H1 (cell line): ENCODE results near the gene DAB2IP. TPM values are rescaled to one million over a fixed set of nuclear protein-coding genes. Genes with fewer than 3 reads are reported as not detected.
A peak's percentile ranks its signal among the peaks of the same experiment; 100 is the strongest.

ENCODE experiments used
- CTCF ChIA-PET: fragments of 300-600 bp; sonication (Branson Sonifier 250); formaldehyde crosslinking; loops from one replicate; lab custom pipeline; 2021; ENCODE audit not compliant: partially characterized antibody; lab: Charles Lee
- POLR2A ChIA-PET: fragments of 300-600 bp; sonication (Branson Sonifier 250); formaldehyde crosslinking; loops from one replicate; lab custom pipeline; 2021; ENCODE audit warnings: inconsistent platforms; ENCODE audit not compliant: partially characterized antibody; lab: Charles Lee
- DNase-seq, 2 experiments: peaks; one replicate each; pipeline versions ENCODE4 v3.0.0 to v3.0.0-alpha.2; 2010 to 2022; ENCODE audit warnings: low spot score in 2 of 2, low read depth in 1 of 2, mixed read lengths in 1 of 2
- FAIRE-seq: peaks from 2 replicates; lab custom pipeline; 2011; peaks lifted over from hg19 to GRCh38; lab: Jason Lieb, UNC
- H2AFZ ChIP-seq: 2 replicates; pipeline ENCODE4 v1.8.1; 2012; ENCODE audit warnings: low read length, inconsistent platforms
- H2AK5ac ChIP-seq: 2 replicates; pipeline ENCODE4 v1.6.1; 2013; ENCODE audit warnings: low read depth, low read length
- H2BK120ac ChIP-seq: replicated peaks from 2 replicates; pipeline ENCODE3; 2013; ENCODE audit warnings: low read depth, low read length, inconsistent platforms
- H2BK12ac ChIP-seq: 2 replicates; pipeline ENCODE4 v1.6.1; 2013; ENCODE audit warnings: low read depth, low read length
- H2BK15ac ChIP-seq: 2 replicates; pipeline ENCODE4 v1.6.1; 2013; ENCODE audit warnings: low read length
- H2BK20ac ChIP-seq: 2 replicates; pipeline ENCODE4 v1.6.1; 2013; ENCODE audit warnings: low read length
- H2BK5ac ChIP-seq: 2 replicates; pipeline ENCODE4 v1.6.1; 2013; ENCODE audit warnings: low read depth, low read length
- H3K14ac ChIP-seq: 2 replicates; pipeline ENCODE4 v1.6.1; 2013; ENCODE audit warnings: inconsistent platforms; ENCODE audit not compliant: insufficient read length
- H3K18ac ChIP-seq: 2 replicates; pipeline ENCODE4 v1.6.1; 2013; ENCODE audit warnings: low read length; ENCODE audit errors: extremely low read depth
- H3K23ac ChIP-seq: 2 replicates; pipeline ENCODE4 v1.6.1; 2013; ENCODE audit warnings: inconsistent platforms; ENCODE audit not compliant: insufficient read length
- H3K23me2 ChIP-seq: 2 replicates; pipeline ENCODE4 v1.6.1; 2013; ENCODE audit warnings: low read depth, low read length
- H3K27ac ChIP-seq: 2 replicates; pipeline ENCODE4 v1.6.1; 2011; ENCODE audit warnings: low read depth, low read length, inconsistent platforms
- H3K27me3 ChIP-seq, 4 experiments: replicated peaks in 1 of 4; 1 replicate in 1 of 4; 2 replicates in 3 of 4; pipeline versions ENCODE4 v1.6.1 to v1.8.1; 2011 to 2013; ENCODE audit warnings: low read length in 3 of 4, mild to moderate bottlenecking in 3 of 4, inconsistent platforms in 2 of 4, mixed read lengths in 2 of 4, moderate library complexity in 1 of 4; ENCODE audit not compliant: control insufficient read depth in 3 of 4, insufficient read depth in 3 of 4; ENCODE audit errors: extremely low read depth in 1 of 4
- H3K36me3 ChIP-seq, 4 experiments: 2 replicates each; pipeline versions ENCODE4 v1.6.1 to v1.8.1; 2011 to 2013; ENCODE audit warnings: mild to moderate bottlenecking in 4 of 4, low read length in 3 of 4, moderate library complexity in 2 of 4, control low read depth in 1 of 4, inconsistent platforms in 1 of 4; ENCODE audit not compliant: insufficient read depth in 4 of 4, control insufficient read depth in 2 of 4
- H3K4ac ChIP-seq: replicated peaks from 2 replicates; pipeline ENCODE3; 2013; ENCODE audit warnings: low read length, low read depth, mixed read lengths, inconsistent platforms; ENCODE audit not compliant: insufficient read length
- H3K4me1 ChIP-seq, 4 experiments: replicated peaks in 1 of 4; 1 replicate in 1 of 4; 2 replicates in 3 of 4; pipeline versions ENCODE4 v1.6.1 to v1.8.1; 2011 to 2013; ENCODE audit warnings: low read length in 3 of 4, inconsistent platforms in 2 of 4, mixed read lengths in 1 of 4; ENCODE audit not compliant: insufficient read depth in 4 of 4, control insufficient read depth in 3 of 4
- H3K4me2 ChIP-seq, 2 experiments: 2 replicates each; pipeline versions ENCODE4 v1.6.1 to v1.8.1; 2011 to 2013; ENCODE audit warnings: low read depth in 2 of 2, low read length in 2 of 2, control low read depth in 1 of 2, inconsistent platforms in 1 of 2, mild to moderate bottlenecking in 1 of 2; ENCODE audit not compliant: insufficient read depth in 1 of 2
- H3K4me3 ChIP-seq, 4 experiments: fragments of 200-600, 300-600 bp in 1 of 4; sonication (generic), shearing (Covaris generic), sonication (Bioruptor Twin) in 1 of 4; 2 replicates each; pipeline versions ENCODE4 v1.5.1 to v1.8.1; 2011 to 2016; ENCODE audit warnings: low read length in 4 of 4, low read depth in 3 of 4, control low read depth in 2 of 4, inconsistent platforms in 2 of 4, mild to moderate bottlenecking in 2 of 4, mixed read lengths in 1 of 4, moderate library complexity in 1 of 4; ENCODE audit not compliant: insufficient read depth in 2 of 4; ENCODE audit errors: extremely low read depth in 1 of 4
- H3K56ac ChIP-seq: replicated peaks from 2 replicates; pipeline ENCODE3; 2013; ENCODE audit warnings: low read depth, mild to moderate bottlenecking, mixed read lengths, low read length, inconsistent platforms; ENCODE audit not compliant: insufficient read length
- H3K79me1 ChIP-seq: 2 replicates; pipeline ENCODE4 v1.6.1; 2013; ENCODE audit warnings: low read depth, low read length, control low read depth
- H3K79me2 ChIP-seq, 2 experiments: 2 replicates each; pipeline versions ENCODE4 v1.6.1 to v1.8.1; 2012 to 2013; ENCODE audit warnings: low read length in 2 of 2, mild to moderate bottlenecking in 2 of 2, inconsistent platforms in 1 of 2; ENCODE audit not compliant: insufficient read depth in 2 of 2, control insufficient read depth in 1 of 2
- H3K9ac ChIP-seq, 4 experiments: replicated peaks in 1 of 4; 1 replicate in 1 of 4; 2 replicates in 3 of 4; pipeline versions ENCODE4 v1.6.1 to v1.8.1; 2011 to 2013; ENCODE audit warnings: low read depth in 3 of 4, low read length in 3 of 4, control low read depth in 2 of 4, mild to moderate bottlenecking in 2 of 4, moderate library complexity in 2 of 4, inconsistent platforms in 1 of 4; ENCODE audit errors: extremely low read depth in 1 of 4
- H3K9me3 ChIP-seq, 2 experiments: 2 replicates each; pipeline versions ENCODE4 v1.6.1 to v1.8.1; 2012 to 2013; ENCODE audit warnings: mild to moderate bottlenecking in 2 of 2, moderate library complexity in 2 of 2, control low read depth in 1 of 2, inconsistent platforms in 1 of 2, low read depth in 1 of 2, low read length in 1 of 2, mixed read lengths in 1 of 2; ENCODE audit not compliant: insufficient read depth in 2 of 2
- H4K20me1 ChIP-seq, 2 experiments: replicated peaks in 1 of 2; 2 replicates each; pipeline versions ENCODE3 to v1.8.1; 2011 to 2013; ENCODE audit warnings: inconsistent platforms in 2 of 2, low read length in 2 of 2, mild to moderate bottlenecking in 1 of 2; ENCODE audit not compliant: insufficient read depth in 2 of 2, control insufficient read depth in 1 of 2
- H4K5ac ChIP-seq: 2 replicates; pipeline ENCODE4 v1.6.1; 2013; ENCODE audit warnings: low read length, low read depth, mixed read lengths, inconsistent platforms; ENCODE audit not compliant: insufficient read length
- H4K8ac ChIP-seq: 2 replicates; pipeline ENCODE4 v1.8.0; 2013; ENCODE audit warnings: mild to moderate bottlenecking, moderate library complexity, low read length, inconsistent platforms; ENCODE audit not compliant: insufficient read depth; ENCODE audit errors: extremely low read depth
- H4K91ac ChIP-seq: replicated peaks from 2 replicates; pipeline ENCODE3; 2013; ENCODE audit warnings: low read length, mixed read lengths, inconsistent platforms; ENCODE audit not compliant: insufficient read length
- CBX5 ChIP-seq: fragments of 300-800, 300-1000 bp; sonication (generic); IDR thresholded peaks from 2 replicates; pipeline ENCODE4 v1.7.1; 2016; ENCODE audit warnings: antibody characterized with exemption, low read length, low read depth
- CTCF ChIP-seq, 3 experiments: IDR thresholded peaks; 1 replicate in 2 of 3; 2 replicates in 1 of 3; pipeline versions ENCODE4 v1.5.1 to v1.6.1; 2011; ENCODE audit warnings: low read length in 3 of 3, mild to moderate bottlenecking in 3 of 3, inconsistent platforms in 2 of 3, low read depth in 1 of 3, moderate library complexity in 1 of 3; ENCODE audit not compliant: insufficient read depth in 1 of 3; ENCODE audit errors: control extremely low read depth in 1 of 3
- YY1 ChIP-seq: IDR thresholded peaks from 2 replicates; pipeline ENCODE4 v1.6.1; 2011; ENCODE audit warnings: low read depth, mild to moderate bottlenecking, low read length
- WGBS, 2 experiments: shearing (Covaris generic) in 1 of 2; methylation state at CpG; one replicate each; pipeline versions ENCODE4 v1.1.6 to v1.1.7; 2013 to 2015; ENCODE audit warnings: low lambda C conversion rate in 2 of 2, mixed read lengths in 2 of 2, inconsistent platforms in 1 of 2, low coverage in 1 of 2, missing lambda C conversion rate in 1 of 2; ENCODE audit not compliant: insufficient replicate concordance in 2 of 2, insufficient coverage in 1 of 2, insufficient read length in 1 of 2; ENCODE audit errors: extremely low coverage in 1 of 2, missing lambda C conversion rate in 1 of 2; 5-methylcytosine and 5-hydroxymethylcytosine counted together
- polyA plus RNA-seq, 7 experiments: library from polyadenylated mRNA; depleted of rRNA in 3 of 7; stranded (reverse) in 5 of 7; unstranded in 2 of 7; fragments of >200 nt in 5 of 7; fragments of 200-250 nt in 2 of 7; gene quantifications; 1 replicate in 5 of 7; 2 replicates in 1 of 7; 4 replicates in 1 of 7; pipeline versions ENCODE4 v1.2.1 to v1.2.3, GENCODE V29; 2011 to 2013; ENCODE audit warnings: missing spikeins in 2 of 7, mixed read lengths in 2 of 7
- total RNA-seq: library from RNA; stranded (reverse); fragmentation: NEBNext Ultra II Directional; extraction: Animal tissue kit (Norgen Biotek cat#: 25700); gene quantifications from 2 replicates; pipeline ENCODE4 v1.2.1, GENCODE V29; 2021

The DAB2IP gene
- total and polyA plus RNA-seq, 2 of the 8 experiments (the other 6 are each of a cell fraction or from before 2014, with no cell fraction given), result 19.7 to 39.5 TPM

- Histone ChIP-seq H4K91ac (no peak overlapping the region), H2AFZ (no peak overlapping the region), H3K9ac (no peak overlapping the region), H3K23me2 (peaks cover 6% of the 10 kb centered on the region; the same call in 1 of the 2 replicates), H2BK5ac (no peak overlapping the region), H3K14ac (no peak overlapping the region), H2BK120ac (no peak overlapping the region), H4K20me1 (peaks cover 0 to 3% of the 10 kb centered on the region in 2 experiments), H2BK20ac (no peak overlapping the region), H3K79me2 (no peaks in the 10 kb centered on the region), H3K9me3 (no peaks in the 10 kb centered on the region), H3K4me3 (no peak overlapping the region), H2BK12ac (no peak overlapping the region), H3K27me3 (no peaks in the 10 kb centered on the region), H3K23ac (no peak overlapping the region), H2AK5ac (no peak overlapping the region), H4K8ac (no peak overlapping the region; the same call in 1 of the 2 replicates), H3K4ac (no peak overlapping the region), H2BK15ac (no peak overlapping the region), H3K18ac (no peak overlapping the region), H3K27ac (no peak overlapping the region), H3K56ac (no peak overlapping the region), H3K79me1 (no peaks in the 10 kb centered on the region), H4K5ac (no peak overlapping the region), H3K4me2 (no peak overlapping the region), H3K4me1 (peaks cover 0 to 20% (median 10%) of the 10 kb centered on the region in 4 experiments; a peak in 6 of 7 replicates), H3K36me3 (peaks cover 2 to 14% (median 8%) of the 10 kb centered on the region in 4 experiments; a peak in 6 of 8 replicates)
- FAIRE-seq, result no peak
- POLR2A ChIA-PET, result interaction anchor here (0.8 kb wide), 1 partner anchor 30 kb away, joined by 3 read pairs; no protein-coding TSS in a partner anchor
- TF ChIP-seq YY1, result no peak
- TF ChIP-seq CTCF (IDR thresholded peaks at IDR 0.05; ENCODE audit: control extremely low read depth in 1 of 3, insufficient read depth in 1 of 3, low read depth in 1 of 3, low read length in 3 of 3), result peak in 1 of 3 experiments; percentile 26; a peak in 2 of 4 replicates
- TF ChIP-seq CBX5, result no peak
- DNase-seq, result no peak
- 82% methylated on average over 13 of the region's 17 CpGs; no CpG with 5 or more reads in 1 of the 2 experiments for whole genome bisulfite sequencing, 2 experiments
- CTCF ChIA-PET, result interaction anchor here (0.6 to 1.9 kb wide), 13 partner anchors 19 to 239 kb away, joined by 3 to 7 read pairs (median 4); no protein-coding TSS in a partner anchor
Measured at GRCh38 chr9:121784731-121785411, 133.4 kb downstream of the DAB2IP start.
